GM18870 (cell line): Measurements from ENCODE around the gene NTNG2.

Source experiments
- ATAC-seq: cut with Tn5 transposase; IDR thresholded peaks from one replicate; pipeline ENCODE4 v1.9.1; 2021; ENCODE audit warnings: moderate library complexity; ENCODE audit not compliant: unreplicated experiment

NTNG2 gene

DNA sequence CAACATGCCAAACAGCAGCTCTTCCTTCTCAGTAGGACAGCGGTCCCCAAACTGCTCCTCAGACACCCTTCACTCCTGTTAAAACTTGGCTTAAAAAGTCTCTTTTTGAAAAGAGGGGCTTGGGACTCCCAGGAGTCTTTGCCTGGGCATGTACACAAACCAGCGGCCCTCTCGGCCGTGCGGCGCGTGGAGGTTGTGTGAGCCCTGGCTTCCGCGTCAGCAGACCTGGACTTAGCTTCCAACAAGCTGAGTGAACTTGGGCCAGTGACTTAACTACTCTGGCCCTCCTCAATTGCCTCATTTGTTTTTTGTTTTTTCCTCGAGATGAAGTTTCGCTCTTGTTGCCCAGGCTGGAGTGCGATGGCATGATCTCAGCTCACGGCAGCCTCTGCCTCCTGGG is 15.3 kb upstream of the NTNG2 start:
- ATAC-seq, result no peak

GRCh38 chr9:132147331-132147730 is 14.5 kb upstream of the NTNG2 start:
- no peak for ATAC-seq

DNA sequence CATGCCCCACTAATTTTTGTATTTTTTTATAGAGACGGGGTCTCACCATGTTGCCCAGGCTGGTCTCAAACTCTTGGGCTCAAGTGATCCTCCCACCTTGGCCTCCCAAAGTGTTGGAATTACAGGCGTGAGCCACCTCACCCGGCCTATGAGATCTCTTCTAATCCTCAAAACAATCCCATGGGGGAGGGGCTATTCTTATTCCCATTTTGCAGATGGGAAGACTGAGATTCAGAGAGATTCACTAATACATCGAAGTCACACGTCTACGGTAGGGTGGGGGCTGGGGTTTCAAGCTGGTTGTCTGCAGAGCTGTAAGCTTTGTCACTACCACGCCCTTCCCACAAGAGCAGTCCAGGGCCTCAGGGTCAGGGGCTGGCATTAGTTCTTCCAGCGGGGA is 14.0 kb upstream of the NTNG2 start:
- no peak for ATAC-seq

DNA sequence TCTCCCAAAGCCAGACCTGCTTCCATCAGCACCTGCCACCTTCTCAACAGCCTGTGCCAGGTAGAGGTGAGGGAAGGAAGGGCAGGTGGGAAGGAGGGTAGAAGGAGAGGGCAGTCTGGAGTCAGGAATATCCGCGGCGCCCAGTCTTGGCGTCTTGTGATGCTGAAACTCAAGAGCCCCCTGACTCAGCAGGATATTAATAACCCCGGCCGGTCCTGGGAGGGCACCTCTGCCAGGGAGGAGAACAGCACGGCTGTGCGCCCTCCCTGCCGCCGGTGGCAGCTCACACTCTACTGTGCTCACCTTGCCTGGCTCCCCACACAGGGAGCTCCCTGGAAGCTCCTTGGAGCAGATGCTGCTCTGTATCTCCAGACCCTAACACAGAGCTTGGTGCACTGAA is 11.6 kb upstream of the NTNG2 start:
- no peak for ATAC-seq

- ATAC-seq, result no peak
Observed at GRCh38 chr9:132151118-132151517, 10.7 kb upstream of the NTNG2 start.

DNA sequence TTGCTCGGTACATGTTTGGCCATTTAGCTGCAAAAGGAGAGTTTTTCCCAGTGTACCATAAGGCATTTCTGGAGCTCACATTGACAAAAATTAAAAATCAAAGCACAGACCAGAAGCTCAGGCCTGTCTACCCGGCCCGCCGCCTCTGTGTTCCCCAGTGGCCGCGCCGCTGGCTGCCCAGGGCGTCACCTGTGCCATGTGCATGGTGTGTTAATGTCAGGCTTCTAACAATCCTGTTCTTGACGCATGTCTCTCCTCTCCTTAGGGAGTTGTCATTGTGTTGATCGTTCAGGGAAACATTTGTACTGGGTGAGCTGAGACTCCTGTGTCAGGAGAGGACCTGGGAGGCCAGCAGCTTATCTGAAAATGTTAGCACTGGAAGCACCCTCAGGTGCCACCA is 9.6 kb upstream of the NTNG2 start:
- ATAC-seq, result no peak

- no peak for ATAC-seq
Observed at GRCh38 chr9:132154863-132155567, 6.8 kb upstream of the NTNG2 start.

DNA sequence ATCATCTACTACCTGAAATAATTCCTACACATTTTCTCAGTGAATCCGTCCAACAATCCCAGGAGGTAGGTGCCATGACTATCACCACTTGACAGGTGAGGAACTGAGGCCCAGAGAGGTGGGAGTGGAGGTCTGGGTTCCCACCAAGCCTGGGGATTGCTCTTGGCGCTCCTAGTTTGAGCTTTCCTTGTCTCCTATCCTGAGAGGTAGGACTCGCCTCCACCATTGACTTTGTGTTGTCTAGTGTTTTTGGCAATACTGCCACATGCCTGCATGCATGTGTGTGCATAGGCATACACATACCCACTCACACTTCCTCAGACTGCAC is 6.3 kb upstream of the NTNG2 start:
- ATAC-seq, result no peak

- ATAC-seq, result no peak
Observed at GRCh38 chr9:132156262-132156661, 5.6 kb upstream of the NTNG2 start.

DNA sequence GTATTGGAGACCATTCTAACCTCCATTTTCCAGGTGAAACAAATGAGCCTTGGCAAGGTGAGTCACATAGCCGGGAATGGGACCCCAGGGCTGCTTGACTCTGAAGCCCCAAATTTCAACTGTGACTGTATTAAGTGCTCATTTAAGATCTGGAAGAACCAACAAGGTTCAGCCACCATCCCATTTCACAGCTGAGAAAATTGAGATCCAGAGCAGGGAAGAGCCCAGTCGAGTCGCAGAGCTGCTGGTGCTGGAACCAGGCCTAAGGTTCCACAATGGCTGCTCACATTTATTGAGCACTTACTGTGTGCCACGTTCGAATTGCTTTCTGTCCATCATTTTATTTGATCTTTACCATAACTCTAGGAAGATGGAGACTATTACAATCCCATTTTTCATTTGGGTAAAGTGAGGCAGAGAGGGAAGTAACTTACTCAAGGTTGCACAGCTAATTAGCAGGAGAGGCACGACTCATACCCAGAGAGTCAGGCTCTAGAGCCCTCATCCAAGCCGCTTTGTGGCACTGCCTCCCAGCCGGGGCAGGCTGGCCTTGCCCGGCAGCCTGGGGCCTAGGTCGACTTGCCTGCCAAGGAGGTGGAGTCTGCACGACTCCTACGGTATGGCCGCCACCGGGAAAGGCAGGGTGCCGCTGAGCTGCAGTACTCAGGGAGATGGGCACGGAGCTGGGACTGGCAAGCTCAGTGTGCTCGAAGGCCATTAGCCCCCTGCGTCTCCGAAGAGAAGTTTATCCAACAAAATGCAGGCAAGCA is 4.3 kb upstream of the NTNG2 start:
- ATAC-seq, result no peak

DNA sequence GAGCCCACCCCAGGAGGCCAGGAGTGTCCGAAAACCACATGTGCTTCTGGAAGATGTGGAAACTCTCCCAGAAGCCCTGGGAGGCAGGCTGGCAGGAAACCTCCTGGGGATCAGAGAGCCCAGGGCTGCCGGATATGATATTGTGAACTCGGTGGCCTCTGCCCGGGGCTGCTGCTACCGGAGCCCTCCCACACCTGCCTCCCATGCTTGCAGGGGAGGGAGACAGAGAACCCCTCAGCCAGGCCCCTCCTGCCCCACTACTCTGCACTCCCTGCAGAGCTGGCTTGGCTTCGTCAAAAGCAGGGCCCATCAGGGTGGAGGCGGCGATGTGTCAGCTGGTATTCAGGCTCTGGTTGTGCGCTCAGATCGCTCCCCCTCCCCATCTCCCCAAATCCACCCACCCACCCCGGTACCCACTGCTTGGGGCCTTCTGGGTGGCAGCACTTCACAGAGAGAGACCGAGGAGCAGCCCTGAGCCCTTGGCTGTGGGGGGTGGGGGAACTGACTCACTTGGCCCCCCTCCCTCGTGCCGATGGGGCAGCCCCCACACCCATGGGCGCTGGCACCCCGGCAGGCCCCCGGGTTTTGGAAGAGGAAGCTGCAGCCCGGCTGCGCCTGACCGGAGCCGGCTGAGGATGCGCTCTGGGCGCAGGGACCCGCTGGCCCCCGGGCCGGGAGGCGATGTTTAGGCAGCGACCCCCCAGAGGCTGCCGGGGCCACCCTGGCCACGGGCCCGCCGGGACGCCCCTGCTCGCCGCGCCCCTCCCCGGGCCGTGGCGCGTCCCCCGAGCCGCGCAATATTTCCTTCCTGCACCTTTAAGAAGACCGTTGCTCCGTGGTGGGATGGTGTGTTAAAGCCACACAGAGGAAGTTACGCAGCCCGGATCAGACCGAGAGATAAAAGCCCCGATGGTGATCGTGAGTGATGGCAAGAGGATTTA is 786 bp upstream of the NTNG2 start:
- no peak for ATAC-seq

- ATAC-seq, result no peak
Observed at GRCh38 chr9:132162764-132163456, 1.1 kb downstream of the NTNG2 start.

DNA sequence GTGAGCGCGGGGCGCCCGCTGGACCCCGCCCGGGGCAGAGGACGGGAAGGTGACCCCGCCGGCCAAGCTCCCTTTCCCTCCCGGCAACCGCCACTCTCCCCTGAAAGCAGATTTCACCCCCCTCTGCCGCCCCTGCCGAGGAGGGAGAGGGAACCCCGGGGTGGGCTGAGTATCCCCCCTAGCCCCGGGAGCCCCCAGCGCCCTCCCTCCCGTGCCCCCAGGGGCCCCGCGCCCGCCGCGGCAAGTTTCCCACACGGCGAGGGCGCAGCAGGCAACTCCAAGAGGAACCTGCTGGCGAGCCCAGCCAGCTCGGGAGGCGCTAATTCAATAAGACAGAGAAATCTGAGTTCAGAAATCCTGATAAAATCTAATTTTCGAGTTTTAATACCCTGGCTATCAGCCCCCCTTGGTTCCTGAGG is 1.6 kb downstream of the NTNG2 start:
- no peak for ATAC-seq

- no peak for ATAC-seq
Observed at GRCh38 chr9:132163876-132164603, 2.2 kb downstream of the NTNG2 start.

GRCh38 chr9:132164604-132165362 is 2.9 kb downstream of the NTNG2 start:
- ATAC-seq, result no peak

DNA sequence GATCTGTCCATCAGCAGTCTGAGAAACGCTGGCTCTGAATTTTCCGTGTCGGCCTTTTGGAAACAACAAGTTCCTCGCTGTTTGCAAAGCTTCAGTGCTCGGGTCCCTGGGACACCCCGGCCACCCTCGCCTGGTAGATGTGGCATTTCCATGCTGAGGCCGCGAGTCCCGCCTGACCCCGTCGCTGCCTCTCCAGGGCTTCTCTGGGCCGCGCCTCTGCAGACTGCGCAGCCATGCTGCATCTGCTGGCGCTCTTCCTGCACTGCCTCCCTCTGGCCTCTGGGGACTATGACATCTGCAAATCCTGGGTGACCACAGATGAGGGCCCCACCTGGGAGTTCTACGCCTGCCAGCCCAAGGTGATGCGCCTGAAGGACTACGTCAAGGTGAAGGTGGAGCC is 4.7 kb downstream of the NTNG2 start:
- no peak for ATAC-seq

DNA sequence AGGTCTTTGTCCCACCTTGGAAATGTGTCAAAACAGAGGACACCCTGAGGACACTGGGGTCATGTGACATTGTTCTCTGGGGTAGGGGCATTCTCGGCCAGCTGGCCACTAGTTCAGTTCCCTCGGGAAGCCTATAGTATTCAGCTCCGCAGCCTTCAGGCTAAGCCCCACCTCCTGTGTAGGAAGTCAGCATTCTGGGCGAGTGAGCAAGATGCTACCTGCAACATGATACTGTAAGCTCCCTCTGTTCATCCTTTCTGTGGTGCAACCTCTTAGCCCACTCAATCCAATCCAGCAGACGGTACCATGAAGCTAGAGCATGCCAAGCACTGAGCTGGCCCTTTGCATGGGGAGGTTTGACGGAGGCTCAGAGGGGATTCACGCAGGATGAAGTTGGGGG is 5.3 kb downstream of the NTNG2 start:
- no peak for ATAC-seq

DNA sequence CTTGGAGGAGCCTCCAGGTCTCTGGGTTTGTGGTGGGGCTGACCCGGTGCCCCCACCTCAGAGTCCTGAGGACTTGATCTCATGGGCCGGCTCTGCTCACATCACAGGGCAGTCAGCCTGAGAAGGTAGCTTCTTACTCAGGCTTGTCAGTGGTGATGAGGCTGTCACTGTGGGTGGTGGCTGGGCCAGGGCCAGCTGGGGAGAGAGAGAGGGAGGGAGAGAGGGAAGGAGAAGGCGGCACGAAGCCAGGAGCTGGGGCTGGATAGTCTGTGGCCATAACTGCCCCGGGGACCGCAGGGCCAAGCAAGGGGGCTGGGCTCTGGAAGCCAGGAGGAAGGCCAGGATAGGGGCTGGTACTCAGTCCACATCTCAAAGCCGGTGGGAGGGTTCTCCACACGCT is 6.5 kb downstream of the NTNG2 start:
- ATAC-seq, result no peak

DNA sequence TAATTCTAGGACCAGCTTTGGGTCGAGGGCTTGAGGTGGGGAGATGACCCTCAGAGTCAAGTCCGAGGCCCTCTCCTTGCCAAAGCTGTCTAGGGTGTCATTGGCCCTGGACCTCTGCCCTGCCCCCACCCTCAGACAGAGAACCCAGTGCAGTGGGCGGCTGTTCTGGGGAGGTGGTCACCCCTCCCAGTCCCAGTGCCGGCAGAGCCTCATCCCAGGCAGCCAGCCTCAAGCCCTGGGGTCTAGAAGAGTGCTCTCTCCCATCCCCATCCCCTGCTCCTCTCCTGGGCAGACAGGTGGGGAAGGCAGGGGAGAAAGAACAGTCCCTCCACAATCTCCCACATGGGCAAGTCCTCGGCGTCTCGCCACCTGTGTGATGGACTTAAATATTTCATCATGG is 7.0 kb downstream of the NTNG2 start:
- no peak for ATAC-seq
